Stimulated activated CD8-positive, alpha-beta memory T cell treated with anti-CD3 and anti-CD28 coated beads, Interleukin-12 subunit alpha, Interleukin-12 subunit beta, amount 100 ng/mL, for 1 hour (primary cell): ENCODE data around the gene STAMBPL1.
A peak's percentile ranks its signal among the peaks of the same experiment; 100 is the strongest.
"Not testable (repeated sequence)": the region's sequence is repeated elsewhere in the genome, so short reads cannot be mapped to it uniquely, and the experiment has no call there.

ENCODE experiments used
- DNase-seq: peaks from one replicate; pipeline ENCODE4 v3.0.0-alpha.2; 2020; ENCODE audit warnings: low read depth

Gene STAMBPL1

GRCh38 chr10:88857831-88858230 is 22.2 kb upstream of the STAMBPL1 start:
- no peak for DNase-seq

DNA sequence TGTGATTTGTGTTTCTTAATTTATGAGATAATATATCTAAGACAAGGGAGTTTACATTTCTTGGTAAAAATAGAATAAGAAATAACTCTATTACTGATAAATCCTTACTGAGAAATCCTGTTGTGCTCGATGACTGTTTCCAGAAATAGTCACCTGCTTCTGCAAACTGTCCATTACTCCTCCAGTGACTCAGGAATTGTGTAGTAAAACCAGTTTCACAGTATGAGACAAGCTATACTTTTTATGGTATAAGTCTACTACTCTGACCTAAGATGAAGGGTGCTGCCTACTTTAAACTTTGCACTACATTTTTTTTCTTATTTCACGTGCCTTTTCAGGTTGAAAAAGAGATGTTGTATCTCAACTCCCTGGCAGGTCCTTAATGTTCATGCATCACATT is 21.6 kb upstream of the STAMBPL1 start:
- DNase-seq, result no peak

DNA sequence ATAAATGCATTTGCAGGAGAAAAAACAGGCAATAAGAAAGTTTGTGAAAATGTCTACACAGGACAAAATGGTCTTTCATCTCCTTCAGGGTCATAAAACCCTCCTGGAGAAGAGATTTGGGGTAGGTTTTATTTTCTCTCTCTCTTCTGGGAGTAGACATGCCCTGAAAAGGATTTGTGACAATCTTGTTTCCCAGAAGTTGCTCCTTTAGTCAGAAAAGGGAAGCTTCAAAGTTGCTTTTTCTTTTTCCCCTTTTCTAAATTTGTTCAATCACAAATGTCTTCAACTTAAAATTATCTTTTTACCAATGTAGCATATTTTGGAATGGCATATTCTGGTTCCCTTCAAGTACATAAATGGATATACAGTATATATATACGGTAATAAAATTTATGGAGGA is 19.0 kb upstream of the STAMBPL1 start:
- no peak for DNase-seq

DNA sequence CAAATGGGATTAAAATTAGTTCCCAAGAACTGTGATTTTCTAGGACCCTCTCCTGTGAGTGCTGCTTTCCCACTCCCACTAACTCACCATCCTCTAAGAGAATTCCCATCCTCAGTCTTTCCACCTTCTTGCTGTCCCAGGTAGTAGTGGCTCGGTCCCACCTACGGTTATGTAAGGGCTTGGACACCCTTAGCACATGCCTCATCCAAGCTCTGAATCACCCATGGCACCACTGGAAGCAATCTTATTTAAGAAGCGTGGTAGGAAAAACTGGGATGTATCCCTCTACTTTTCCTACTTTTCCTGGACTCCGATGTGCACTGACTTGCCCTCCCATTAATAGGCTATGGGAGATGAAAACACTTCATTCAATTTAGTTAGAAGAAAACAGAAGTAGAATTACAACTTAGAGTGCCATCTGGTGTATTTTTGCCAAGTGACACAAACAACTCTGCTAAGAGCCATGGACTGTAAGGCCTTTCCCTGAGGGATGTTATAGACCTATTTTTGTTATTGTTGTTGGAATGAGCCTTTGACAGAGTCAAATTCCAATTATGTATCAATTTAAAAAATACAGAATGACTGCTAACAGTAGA is 14.7 kb upstream of the STAMBPL1 start:
- no peak for DNase-seq

- no peak for DNase-seq
Observed at GRCh38 chr10:88866454-88866853, 13.6 kb upstream of the STAMBPL1 start.

DNA sequence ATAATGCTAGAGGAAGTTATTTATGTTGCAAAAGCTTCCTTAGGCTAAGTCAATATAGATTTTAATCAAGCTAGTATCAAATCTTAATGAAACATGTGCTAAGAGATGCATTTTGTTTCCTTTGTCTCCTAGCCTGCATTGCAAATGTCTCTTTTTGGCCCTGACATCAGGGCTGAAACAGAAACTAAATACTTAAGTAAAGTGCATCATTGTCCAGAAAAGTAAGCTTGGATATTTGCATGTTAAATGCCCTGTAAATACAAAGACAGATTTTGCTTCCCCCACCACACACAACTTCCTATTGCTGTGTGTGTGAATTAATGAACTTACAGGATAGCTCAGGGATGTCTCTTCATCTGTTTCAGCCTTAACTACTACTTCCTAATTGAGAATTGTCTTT is 10.0 kb upstream of the STAMBPL1 start:
- DNase-seq, result no peak

- DNase-seq, result no peak
Observed at GRCh38 chr10:88873757-88874156, 6.3 kb upstream of the STAMBPL1 start.

- DNase-seq, result no peak
Observed at GRCh38 chr10:88874281-88874680, 5.8 kb upstream of the STAMBPL1 start.

DNA sequence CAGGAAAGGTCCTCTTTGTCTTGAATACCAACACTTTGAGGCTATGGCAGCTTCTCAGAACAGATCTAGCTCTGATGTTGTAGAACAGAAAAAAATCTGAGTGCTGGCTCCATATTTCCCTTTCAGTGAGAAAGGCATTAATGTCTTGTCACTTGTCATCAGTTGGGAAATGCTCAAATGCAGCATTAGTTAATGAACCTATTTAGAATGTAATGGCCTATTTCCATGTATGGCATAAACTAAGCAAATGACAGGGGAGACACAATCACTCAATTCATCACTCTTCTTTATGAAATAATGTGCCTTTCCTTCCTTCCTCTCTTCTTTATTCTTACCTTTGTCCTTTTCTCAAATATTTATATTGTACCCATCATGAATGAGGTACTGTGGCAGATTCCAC is 5.0 kb upstream of the STAMBPL1 start:
- DNase-seq, result no peak

DNA sequence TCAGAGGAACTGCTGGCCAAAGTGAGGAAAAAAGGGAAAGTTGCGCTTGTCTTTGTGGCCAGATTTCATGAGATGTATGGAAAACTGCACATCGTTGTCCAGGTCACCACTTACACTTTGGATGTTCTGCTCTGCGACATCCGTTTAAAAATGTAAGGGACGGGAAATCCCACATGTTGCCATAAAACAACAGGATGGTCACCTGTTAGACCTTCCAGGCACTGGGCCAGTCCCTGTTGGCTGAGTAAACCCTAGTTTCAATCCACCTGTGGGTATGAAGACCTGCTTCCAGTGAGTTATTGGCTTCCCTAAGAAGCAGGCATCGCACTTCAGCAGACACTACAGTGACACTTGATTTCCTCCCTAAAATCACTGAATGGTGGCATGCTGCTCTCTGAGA is 2.7 kb upstream of the STAMBPL1 start:
- DNase-seq, result no peak

- DNase-seq, result peak; percentile 36
Observed at GRCh38 chr10:88880282-88881076, 434 bp downstream of the STAMBPL1 start.

GRCh38 chr10:88881320-88881719 is 1.3 kb downstream of the STAMBPL1 start:
- no peak for DNase-seq

GRCh38 chr10:88881922-88882645 is 2.0 kb downstream of the STAMBPL1 start:
- no peak for DNase-seq

DNA sequence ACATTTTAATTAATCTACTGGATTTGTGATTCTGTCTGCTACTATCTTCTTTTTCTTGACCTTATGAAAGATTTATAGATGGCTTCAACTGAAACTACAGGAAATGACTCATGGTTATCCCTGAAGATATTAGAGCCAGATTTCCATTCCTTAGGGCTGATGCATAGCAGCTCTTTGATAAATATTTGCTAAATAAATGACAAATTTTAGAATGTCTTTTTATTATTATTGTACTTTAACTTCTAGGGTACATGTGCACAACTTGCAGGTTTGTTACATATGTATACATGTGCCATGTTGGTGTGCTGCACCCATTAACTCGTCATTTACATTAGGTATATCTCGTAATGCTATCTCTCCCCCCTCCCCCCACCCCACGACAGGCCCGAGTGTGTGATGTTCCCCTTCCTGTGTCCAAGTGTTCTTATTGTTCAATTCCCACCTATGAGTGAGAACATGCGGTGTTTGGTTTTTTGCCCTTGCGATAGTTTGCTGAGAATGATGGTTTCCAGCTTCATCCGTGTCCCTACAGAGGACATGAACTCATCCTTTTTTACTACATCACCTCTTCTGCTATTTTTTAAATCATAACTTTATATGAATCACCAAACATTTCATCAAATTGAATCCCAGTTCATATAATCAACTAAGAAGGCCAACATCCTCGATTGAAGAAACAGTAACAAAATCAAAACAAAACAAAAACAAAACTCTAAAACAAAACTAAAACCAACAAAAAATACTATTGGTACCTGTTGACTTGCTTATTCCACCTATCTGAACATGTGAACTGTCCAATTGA is 2.8 kb downstream of the STAMBPL1 start:
- DNase-seq, result not testable (repeated sequence)

DNA sequence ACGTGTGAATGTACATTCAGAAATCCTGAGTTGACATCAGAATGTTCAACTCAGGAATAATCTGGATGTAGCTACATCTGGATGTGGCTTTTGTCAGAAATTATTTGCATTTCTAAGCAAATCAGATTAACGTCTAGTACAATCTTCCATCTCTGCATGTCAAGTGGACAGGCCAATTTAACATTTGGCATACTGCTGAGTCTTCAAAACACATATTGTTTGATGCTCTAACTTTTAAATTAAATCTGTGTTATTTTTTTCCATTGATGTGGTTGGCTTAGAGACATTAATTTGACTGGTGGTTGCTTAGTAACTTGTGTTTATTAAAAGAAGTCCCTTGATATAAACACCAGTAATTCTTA is 3.4 kb downstream of the STAMBPL1 start:
- no peak for DNase-seq

DNA sequence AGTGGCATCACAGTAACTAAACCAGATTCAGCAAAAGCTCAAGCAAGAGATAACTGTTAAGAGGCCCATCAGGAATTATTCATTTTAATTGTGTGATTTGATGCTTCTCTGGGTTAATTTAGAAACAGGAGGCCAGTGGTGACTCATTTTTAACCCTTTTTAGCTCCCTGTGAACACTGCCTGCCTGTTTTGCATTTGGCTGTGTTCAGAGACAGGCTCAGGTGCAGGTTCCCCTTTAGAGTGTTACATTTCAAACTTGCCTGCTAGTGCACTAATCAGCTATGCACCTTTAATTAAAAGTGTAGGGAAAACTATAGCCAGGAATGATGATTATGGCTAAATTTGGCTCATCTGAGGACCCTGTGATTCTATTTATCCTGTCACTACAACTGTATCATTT is 6.5 kb downstream of the STAMBPL1 start:
- no peak for DNase-seq

DNA sequence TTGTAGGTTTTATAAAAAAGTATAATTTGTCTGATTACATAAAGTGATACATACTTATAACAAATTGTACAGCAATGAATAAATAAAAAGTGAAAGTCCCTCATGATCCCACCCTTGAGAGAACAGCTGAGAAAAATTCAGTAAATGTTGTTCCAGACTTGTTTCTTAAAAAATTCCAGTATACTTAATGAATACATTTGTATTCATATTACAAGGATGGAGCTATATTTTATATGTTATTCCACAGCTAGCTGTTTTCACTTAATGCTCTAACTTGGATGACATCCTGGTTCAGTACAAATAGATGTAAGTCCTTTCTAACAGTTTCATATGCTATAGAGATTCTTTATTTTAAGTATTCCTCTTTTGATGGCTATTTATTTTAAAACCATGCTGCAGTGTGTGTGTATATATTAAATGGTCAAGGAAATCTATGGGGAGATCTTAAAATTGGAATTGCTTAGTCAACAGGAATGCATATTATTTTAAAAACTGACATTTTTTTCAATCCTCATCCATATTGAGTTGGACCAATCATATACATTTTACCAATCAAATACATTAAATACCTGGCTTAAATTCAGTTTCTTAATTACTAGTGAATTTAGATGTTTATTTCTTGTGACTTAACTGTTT is 8.9 kb downstream of the STAMBPL1 start:
- no peak for DNase-seq

DNA sequence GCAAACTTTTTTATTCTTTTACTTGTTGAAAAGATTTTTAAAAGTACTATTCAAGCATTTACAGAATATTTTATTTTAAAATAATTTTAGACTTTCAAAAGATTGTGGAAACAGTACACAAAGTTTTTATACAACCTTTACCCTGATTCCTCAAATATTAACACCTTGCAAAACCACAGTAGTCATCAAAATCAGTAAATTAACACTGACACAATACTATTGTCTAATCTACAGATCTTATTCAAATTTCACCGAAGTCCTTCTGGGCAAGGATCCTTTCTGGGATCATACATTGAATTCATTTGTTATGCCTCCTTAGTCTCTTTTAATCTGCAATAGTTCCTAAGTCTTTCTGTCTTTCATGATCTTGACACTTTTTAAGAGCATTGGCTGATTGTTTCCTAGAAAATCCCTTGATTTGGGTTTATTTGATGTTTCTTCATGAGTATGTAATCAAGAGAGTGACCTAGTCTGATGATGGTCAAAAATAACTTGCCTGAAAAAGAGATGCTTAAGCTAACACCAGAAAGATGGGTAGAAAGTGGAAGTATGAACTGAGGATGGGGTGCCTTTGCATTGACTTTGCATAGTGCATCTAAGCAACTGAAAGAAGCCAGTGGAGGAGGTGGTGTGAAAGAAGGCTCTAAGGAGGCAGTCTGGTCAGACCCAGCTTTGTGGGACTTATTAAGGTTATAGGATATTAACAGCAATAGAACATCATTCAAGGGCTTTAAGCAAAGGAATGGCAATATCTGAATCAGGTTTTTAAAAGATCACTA is 9.7 kb downstream of the STAMBPL1 start:
- DNase-seq, result no peak

GRCh38 chr10:88890681-88891381 is 10.8 kb downstream of the STAMBPL1 start:
- no peak for DNase-seq

GRCh38 chr10:88892222-88892967 is 12.3 kb downstream of the STAMBPL1 start:
- DNase-seq, result no peak
